Fibroblast of villous mesenchyme (primary cell): ENCODE results near the gene ADAMTS17. TPM values are rescaled to one million over a fixed set of nuclear protein-coding genes. Genes with fewer than 3 reads are reported as not detected.

Experiments used
- DNase-seq: peaks from one replicate; pipeline ENCODE4 v3.0.0-alpha.2; 2010; ENCODE audit warnings: low read depth
- H3K4me3 ChIP-seq: 2 replicates; pipeline ENCODE4 v1.5.1; 2011; ENCODE audit warnings: low read depth, mild to moderate bottlenecking, low read length
- CTCF ChIP-seq: IDR thresholded peaks from 2 replicates; pipeline ENCODE4 v1.5.1; 2012; ENCODE audit warnings: low read depth, mild to moderate bottlenecking, low read length; ENCODE audit not compliant: insufficient read depth
- total RNA-seq: library from RNA; depleted of rRNA; stranded (reverse); fragments of >200 nt; gene quantifications from 2 replicates; pipeline ENCODE4 v1.2.3, GENCODE V29; 2012

Gene ADAMTS17
- total RNA-seq, 1 donor, result under 0.01 TPM

GRCh38 chr15:100265641-100266035 lies 76.1 kb downstream of the ADAMTS17 start:
- no peak for TF ChIP-seq CTCF
- H3K4me3 ChIP-seq, result no peak overlapping the region
- no peak for DNase-seq

GRCh38 chr15:100264994-100265640 lies 76.7 kb downstream of the ADAMTS17 start:
- H3K4me3 ChIP-seq, result no peak overlapping the region
- DNase-seq, result no peak
- no peak for TF ChIP-seq CTCF

- DNase-seq, result no peak
- no peak overlapping the region for H3K4me3 ChIP-seq
- TF ChIP-seq CTCF, result no peak
Measured at GRCh38 chr15:100263721-100264455, 77.9 kb downstream of the ADAMTS17 start.

GRCh38 chr15:100263031-100263430 lies 78.7 kb downstream of the ADAMTS17 start:
- TF ChIP-seq CTCF, result no peak
- no peak overlapping the region for H3K4me3 ChIP-seq
- DNase-seq, result no peak

GRCh38 chr15:100261302-100262240 lies 80.2 kb downstream of the ADAMTS17 start:
- no peak for DNase-seq
- TF ChIP-seq CTCF, result no peak
- no peak overlapping the region for H3K4me3 ChIP-seq

GRCh38 chr15:100259266-100259665 lies 82.5 kb downstream of the ADAMTS17 start:
- H3K4me3 ChIP-seq, result no peak overlapping the region
- no peak for TF ChIP-seq CTCF
- DNase-seq, result no peak
